Hypothalamus (tissue), 51 donors: ENCODE data around the gene KAT2A.

Source experiments
- DNase-seq, 51 donors: peaks; one replicate each; lab custom pipeline; 2025; lab: John Stamatoyannopoulos, UW

KAT2A gene

DNA sequence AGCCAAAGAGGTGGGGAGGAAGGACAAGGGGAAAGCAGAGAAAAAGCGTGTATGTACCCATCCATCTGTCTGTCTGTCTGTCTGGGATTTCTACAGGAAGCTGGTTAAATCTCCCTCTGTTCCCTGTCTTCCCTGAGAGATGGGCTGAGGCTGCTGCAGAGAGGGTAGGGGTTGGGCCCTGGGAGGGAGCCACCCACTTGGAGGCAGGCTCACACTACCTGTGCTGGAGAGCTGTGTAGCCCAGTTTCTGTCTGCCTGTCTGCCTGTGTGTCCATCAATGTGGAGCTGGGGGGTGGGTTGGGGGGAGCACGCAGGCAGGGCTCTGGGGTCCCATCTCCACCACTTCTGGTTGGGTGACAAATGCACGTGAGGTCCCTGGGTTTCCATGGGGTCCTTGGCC is 52.2 kb downstream of the KAT2A start:
- no peak for DNase-seq

DNA sequence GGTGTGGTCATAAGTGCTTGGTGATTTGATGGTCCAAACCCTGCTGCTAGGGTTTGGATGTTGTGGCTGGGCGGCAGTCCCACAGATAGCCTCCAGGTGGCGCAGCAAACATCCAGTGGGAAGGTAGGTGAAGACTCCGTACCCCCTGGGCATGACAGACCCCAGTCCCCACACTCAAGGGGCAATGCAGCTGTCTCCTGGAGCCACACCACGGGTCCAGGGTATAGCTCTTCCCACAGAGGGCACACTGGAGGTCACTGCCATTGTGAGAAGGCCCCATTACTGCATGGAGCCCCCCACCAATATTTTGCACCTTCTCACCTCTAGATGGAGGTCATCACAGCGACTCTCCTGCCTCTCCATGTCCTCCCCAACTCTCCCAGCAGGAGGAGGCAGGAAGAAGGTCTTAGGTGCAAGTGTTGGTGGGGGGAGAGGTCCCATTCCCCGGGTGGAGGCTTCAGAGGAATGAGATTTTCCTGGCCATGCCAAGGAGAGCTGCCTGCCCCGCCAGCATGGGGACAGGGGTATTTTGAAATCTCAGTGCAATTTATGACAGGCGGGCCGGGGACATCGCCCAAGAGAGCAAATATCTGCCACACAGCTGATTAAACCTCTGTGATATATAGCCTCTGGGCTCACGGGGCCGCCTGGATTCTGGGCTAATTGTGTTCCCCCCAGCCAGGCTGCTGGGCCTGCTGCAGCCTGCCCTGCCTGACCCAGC is 53.6 kb downstream of the KAT2A start:
- DNase-seq = peak in 35 of 51 donors; percentile 5 to 69 (median 20)

DNA sequence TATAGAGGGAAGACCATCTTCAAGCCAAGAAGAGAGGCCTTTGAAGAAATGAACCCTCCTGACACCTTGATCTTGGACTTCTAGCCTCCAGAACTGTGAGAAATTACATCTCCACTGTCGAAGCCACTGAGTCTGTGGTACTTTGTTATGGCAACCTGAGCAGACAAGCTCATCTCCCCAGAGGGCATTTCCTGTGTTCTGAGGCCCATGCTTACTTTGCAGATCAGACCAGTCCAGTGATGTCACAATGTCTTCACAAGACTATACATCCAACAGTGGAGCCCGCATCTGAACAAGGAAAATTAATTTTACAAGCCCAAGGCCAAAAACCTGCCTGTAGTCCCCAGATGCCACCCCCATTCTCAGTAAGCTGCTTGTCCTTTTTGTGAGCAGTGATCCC is 56.0 kb downstream of the KAT2A start:
- no peak for DNase-seq
